ENCODE data around the gene PDLIM3. TPM values are rescaled to one million over a fixed set of nuclear protein-coding genes. Genes with fewer than 3 reads are reported as not detected.

The PDLIM3 gene
- total RNA-seq, 4 donors from 2014 or later: 1,279 to 2,098 (median 1,627) TPM

DNA sequence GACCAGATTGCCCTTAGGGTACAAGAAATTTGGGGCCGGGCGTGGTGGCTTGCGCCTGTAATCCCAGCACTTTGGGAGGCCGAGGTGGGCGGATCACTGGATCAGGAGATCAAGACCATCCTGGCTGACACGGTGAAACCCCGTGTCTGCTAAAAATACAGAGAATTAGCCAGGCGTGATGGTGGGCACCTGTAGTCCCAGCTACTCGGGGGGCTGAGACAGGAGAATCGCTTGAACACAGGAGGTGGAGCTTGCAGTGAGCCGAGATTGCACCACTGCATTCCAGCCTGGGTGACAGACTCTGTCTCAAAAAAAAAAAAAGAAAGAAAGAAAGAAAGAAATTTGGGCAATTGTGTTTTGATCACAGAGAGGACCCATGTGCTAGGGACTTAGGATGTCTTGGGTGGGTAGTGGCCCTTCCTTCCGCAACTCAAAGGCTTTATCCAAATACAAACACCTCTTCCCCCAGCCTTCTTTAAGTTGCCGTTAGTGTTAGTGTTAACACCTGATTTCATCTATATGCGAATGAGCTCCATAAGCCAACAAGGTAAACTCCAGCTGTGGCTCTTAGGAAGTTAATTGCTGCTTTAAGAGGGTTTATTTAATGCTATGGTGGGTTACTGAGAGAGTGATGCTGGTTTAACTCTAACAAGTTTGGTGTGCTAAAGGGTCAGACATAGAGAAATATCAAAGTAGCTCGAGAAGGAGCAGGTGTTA, 55.1 kb downstream of the PDLIM3 start:
- Histone ChIP-seq H3K36me3 (no peaks in the 10 kb centered on the region), H3K27me3 (no peaks in the 10 kb centered on the region), H3K9me3 (no peaks in the 10 kb centered on the region), H3K4me1 (peaks cover 0 to 12% (median 3%) of the 10 kb centered on the region in 4 donors), H3K4me3 (no peak overlapping the region), H3K27ac (replicated peaks in 1 of 4) (peak overlapping the region in 1 of 4 donors; percentile 27)
- WGBS: 77% methylated on average over 15 of the region's 15 CpGs
- no peak for TF ChIP-seq EP300 (IDR thresholded peaks at IDR 0.05)
- TF ChIP-seq POLR2A (IDR thresholded peaks at IDR 0.05; ENCODE audit: low read depth): no peak
- TF ChIP-seq, protein P1, sequence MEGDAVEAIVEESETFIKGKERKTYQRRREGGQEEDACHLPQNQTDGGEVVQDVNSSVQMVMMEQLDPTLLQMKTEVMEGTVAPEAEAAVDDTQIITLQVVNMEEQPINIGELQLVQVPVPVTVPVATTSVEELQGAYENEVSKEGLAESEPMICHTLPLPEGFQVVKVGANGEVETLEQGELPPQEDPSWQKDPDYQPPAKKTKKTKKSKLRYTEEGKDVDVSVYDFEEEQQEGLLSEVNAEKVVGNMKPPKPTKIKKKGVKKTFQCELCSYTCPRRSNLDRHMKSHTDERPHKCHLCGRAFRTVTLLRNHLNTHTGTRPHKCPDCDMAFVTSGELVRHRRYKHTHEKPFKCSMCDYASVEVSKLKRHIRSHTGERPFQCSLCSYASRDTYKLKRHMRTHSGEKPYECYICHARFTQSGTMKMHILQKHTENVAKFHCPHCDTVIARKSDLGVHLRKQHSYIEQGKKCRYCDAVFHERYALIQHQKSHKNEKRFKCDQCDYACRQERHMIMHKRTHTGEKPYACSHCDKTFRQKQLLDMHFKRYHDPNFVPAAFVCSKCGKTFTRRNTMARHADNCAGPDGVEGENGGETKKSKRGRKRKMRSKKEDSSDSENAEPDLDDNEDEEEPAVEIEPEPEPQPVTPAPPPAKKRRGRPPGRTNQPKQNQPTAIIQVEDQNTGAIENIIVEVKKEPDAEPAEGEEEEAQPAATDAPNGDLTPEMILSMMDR (IDR thresholded peaks at IDR 0.05): no peak
- no peak for TF ChIP-seq POLR2AphosphoS5 (IDR thresholded peaks at IDR 0.05)
- intact Hi-C loops (cut with DNase I): no loop called here
- no peak for DNase-seq (ENCODE audit: extremely low spot score)

DNA sequence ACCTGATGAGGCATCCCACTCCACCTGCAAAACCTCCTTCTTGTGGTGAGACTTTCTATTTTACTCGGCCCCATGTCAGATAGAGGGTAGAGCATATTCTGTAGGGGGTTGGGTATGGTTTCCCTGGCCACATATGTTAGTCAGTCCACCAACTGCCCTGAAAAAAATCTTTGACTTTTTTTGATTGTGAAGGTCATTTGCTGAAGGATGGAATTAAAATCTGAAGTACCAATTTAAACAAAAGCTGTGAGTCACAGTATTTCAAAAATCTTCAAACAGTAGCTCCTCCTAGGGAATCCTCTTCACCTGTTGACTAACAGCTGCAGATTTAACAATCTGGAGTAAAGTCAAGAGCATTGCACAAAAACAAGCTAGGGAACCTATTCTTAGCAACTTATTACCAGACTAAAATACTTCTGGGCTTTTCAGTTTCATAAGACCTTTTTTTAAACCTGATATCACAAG, 55.8 kb downstream of the PDLIM3 start:
- peak in 1 of 2 donors; percentile 34 for TF ChIP-seq POLR2AphosphoS5 (IDR thresholded peaks at IDR 0.05)
- TF ChIP-seq, protein P1 (IDR thresholded peaks at IDR 0.05): no peak
- no peak for DNase-seq (ENCODE audit: extremely low spot score)
- intact Hi-C loops (cut with DNase I): loop anchor here (10.0 kb wide), 1 partner anchor 555 kb away; no protein-coding TSS in a partner anchor
- WGBS: 60% methylated on average over 1 of the region's 1 CpG
- Histone ChIP-seq H3K36me3 (no peaks in the 10 kb centered on the region), H3K27me3 (no peaks in the 10 kb centered on the region), H3K27ac (replicated peaks in 1 of 4) (peak overlapping the region in 1 of 4 donors; percentile 27), H3K9me3 (no peaks in the 10 kb centered on the region), H3K4me1 (peaks cover 0 to 12% (median 3%) of the 10 kb centered on the region in 4 donors), H3K4me3 (no peak overlapping the region)

DNA sequence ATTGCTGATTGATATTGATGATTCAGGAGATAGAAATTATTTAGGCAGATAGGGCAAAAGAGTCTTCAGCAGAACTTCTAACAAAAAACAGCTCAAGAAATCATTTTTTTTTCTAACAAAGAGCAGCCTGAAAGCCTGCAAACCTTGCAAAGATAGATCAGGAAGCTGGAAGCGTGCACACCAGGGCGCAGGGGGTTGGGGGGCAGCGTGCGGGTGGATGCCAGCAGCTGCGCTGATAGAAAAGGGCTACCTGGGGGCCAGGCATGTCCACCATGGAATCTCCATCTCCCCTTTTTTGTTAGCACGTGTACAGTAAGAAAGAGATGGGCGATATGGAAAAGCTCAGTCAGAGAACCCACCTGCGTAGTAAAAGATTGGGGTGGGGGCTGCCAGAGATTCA, 62.1 kb downstream of the PDLIM3 start:
- intact Hi-C loops (cut with DNase I): loop anchor here (10.0 kb wide), 1 partner anchor 562 kb away; no protein-coding TSS in a partner anchor
- TF ChIP-seq, protein P1 (IDR thresholded peaks at IDR 0.05): no peak
- TF ChIP-seq EP300 (IDR thresholded peaks at IDR 0.05) (no peak), POLR2A (IDR thresholded peaks at IDR 0.05; ENCODE audit: low read depth) (no peak), POLR2AphosphoS5 (IDR thresholded peaks at IDR 0.05) (no peak)
- H3K9me3 ChIP-seq: no peaks in the 10 kb centered on the region
- H3K4me3 ChIP-seq: no peak overlapping the region
- peaks cover 9 to 20% (median 18%) of the 10 kb centered on the region in 4 donors for H3K4me1 ChIP-seq
- no peaks in the 10 kb centered on the region for H3K36me3 ChIP-seq
- peaks cover 0 to 4% (median 0%) of the 10 kb centered on the region in 4 donors for H3K27me3 ChIP-seq
- H3K27ac ChIP-seq (replicated peaks in 1 of 4): no peak overlapping the region
- DNase-seq (ENCODE audit: extremely low spot score): no peak
- WGBS: 97% methylated on average over 8 of the region's 8 CpGs

DNA sequence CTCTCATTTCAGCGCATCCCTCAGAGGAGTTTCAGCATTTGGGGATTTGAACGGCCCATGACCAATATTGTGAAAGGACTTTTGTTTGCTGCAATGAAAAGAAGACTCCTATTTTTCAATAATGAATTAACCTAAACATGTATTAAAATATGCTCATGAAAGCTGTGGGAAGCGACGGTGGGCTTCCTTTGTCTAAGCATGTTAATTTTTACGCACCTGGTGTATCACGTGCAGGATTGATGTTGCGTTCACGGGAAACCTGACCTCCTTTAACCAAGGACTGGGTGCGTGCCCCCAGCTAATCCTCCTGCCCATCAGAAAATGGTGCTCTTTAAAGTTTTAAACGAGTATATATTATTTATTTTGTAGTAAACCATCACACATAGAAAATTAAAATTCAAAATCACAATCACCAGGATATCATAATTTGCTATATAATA, 63.2 kb downstream of the PDLIM3 start:
- Histone ChIP-seq H3K4me1 (peaks cover 9 to 20% (median 18%) of the 10 kb centered on the region in 4 donors), H3K9me3 (no peaks in the 10 kb centered on the region), H3K4me3 (peak overlapping the region; percentile 76 to 97 (median 91)), H3K27ac (replicated peaks in 1 of 4) (peak overlapping the region in 2 of 4 donors; percentile 85 to 86), H3K27me3 (peaks cover 0 to 4% (median 0%) of the 10 kb centered on the region in 4 donors), H3K36me3 (no peaks in the 10 kb centered on the region)
- intact Hi-C loops (cut with DNase I): loop anchor here (10.0 kb wide), 1 partner anchor 563 kb away; no protein-coding TSS in a partner anchor
- DNase-seq (ENCODE audit: extremely low spot score): no peak
- TF ChIP-seq POLR2A (IDR thresholded peaks at IDR 0.05; ENCODE audit: low read depth) (no peak), EP300 (IDR thresholded peaks at IDR 0.05) (no peak), POLR2AphosphoS5 (IDR thresholded peaks at IDR 0.05) (no peak)
- TF ChIP-seq, protein P1 (IDR thresholded peaks at IDR 0.05): no peak
- 48% methylated on average over 10 of the region's 10 CpGs for WGBS

All from esophagus muscularis mucosa (tissue), 4 donors.